Inflammatory macrophage treated with lipopolysaccharide for 1 hour (primary cell): ENCODE data around the gene PTGDS.

Source experiments
- DNase-seq, 2 donors: peaks; one replicate each; pipeline ENCODE4 v3.0.0-alpha.2; 2020 to 2022

Gene PTGDS

GRCh38 chr9:136977223-136977622, at the start of gene PTGDS:
Gene PTGDS, plus strand, starts transcription at chr9:136977504. Its CDS starts 75 bp downstream, at chr9:136977579.
- no peak for DNase-seq

GRCh38 chr9:136928591-136928990, 48.7 kb upstream of the PTGDS start:
- DNase-seq = peak; percentile 86 to 94

- no peak for DNase-seq
These were observed 47.3 kb upstream of the PTGDS start for GRCh38 chr9:136930014-136930413.

- peak in 1 of 2 donors; percentile 9 for DNase-seq
These were observed 45.6 kb upstream of the PTGDS start for GRCh38 chr9:136931611-136932130.

- no peak for DNase-seq
These were observed 43.0 kb upstream of the PTGDS start for GRCh38 chr9:136934277-136934676.

GRCh38 chr9:136935651-136936050, 41.7 kb upstream of the PTGDS start:
- DNase-seq = peak; percentile 20 to 39

GRCh38 chr9:136936645-136937170, 40.6 kb upstream of the PTGDS start:
- no peak for DNase-seq

GRCh38 chr9:136937186-136938001, 39.9 kb upstream of the PTGDS start:
- no peak for DNase-seq

GRCh38 chr9:136939431-136939995, 37.8 kb upstream of the PTGDS start:
- DNase-seq = no peak

GRCh38 chr9:136939996-136940525, 37.2 kb upstream of the PTGDS start:
- DNase-seq = no peak

GRCh38 chr9:136940526-136941230, 36.6 kb upstream of the PTGDS start:
- DNase-seq = no peak

GRCh38 chr9:136941231-136942111, 35.8 kb upstream of the PTGDS start:
- DNase-seq = no peak

- no peak for DNase-seq
These were observed 35.0 kb upstream of the PTGDS start for GRCh38 chr9:136942112-136942880.

- DNase-seq = no peak
These were observed 34.4 kb upstream of the PTGDS start for GRCh38 chr9:136942881-136943230.

GRCh38 chr9:136943291-136944211, 33.8 kb upstream of the PTGDS start:
- peak in 1 of 2 donors; percentile 17 for DNase-seq

- DNase-seq = peak in 1 of 2 donors; percentile 47
These were observed 33.1 kb upstream of the PTGDS start for GRCh38 chr9:136944212-136944518.

- peak; percentile 92 to 96 for DNase-seq
These were observed 32.6 kb upstream of the PTGDS start, which contains the start of the genes C8G and FBXW5 for GRCh38 chr9:136944519-136945332. Gene C8G, plus strand, starts transcription at chr9:136945243. Its CDS starts 78 bp downstream, at chr9:136945321. Gene FBXW5, minus strand, starts transcription at chr9:136944738. Its CDS starts 655 bp downstream, at chr9:136944083.

GRCh38 chr9:136945333-136946227, 31.7 kb upstream of the PTGDS start:
- no peak for DNase-seq
